ENCODE data around the gene GABBR2.

Gene GABBR2

GRCh38 chr9:98607152-98607551 is 101.6 kb downstream of the GABBR2 start:
- no peaks in the 10 kb centered on the region for H3K9me3 Mint-ChIP-seq
- DNase-seq: no peak
- peaks cover 27% of the 10 kb centered on the region for H3K4me1 Mint-ChIP-seq

GRCh38 chr9:98606730-98607129 is 102.0 kb downstream of the GABBR2 start:
- peaks cover 25% of the 10 kb centered on the region for H3K4me1 Mint-ChIP-seq
- no peak overlapping the region for H3K4me3 Mint-ChIP-seq
- TF ChIP-seq CTCF (IDR thresholded peaks at IDR 0.05): no peak
- no peaks in the 10 kb centered on the region for H3K36me3 Mint-ChIP-seq (ENCODE audit: low read depth)
- no peak overlapping the region for H3K27ac Mint-ChIP-seq
- DNase-seq: no peak
- H3K9me3 Mint-ChIP-seq: no peaks in the 10 kb centered on the region
- peaks cover 13% of the 10 kb centered on the region for H3K27me3 Mint-ChIP-seq (ENCODE audit: low read depth, poor library complexity)

More at GRCh38 chr9:98607152-98607551, 101.6 kb downstream of the GABBR2 start:
- Mint-ChIP-seq H3K36me3 (ENCODE audit: low read depth) (no peaks in the 10 kb centered on the region), H3K27me3 (ENCODE audit: low read depth, poor library complexity) (peaks cover 13% of the 10 kb centered on the region), H3K27ac (no peak overlapping the region), H3K4me3 (no peak overlapping the region)
- no peak for TF ChIP-seq CTCF (IDR thresholded peaks at IDR 0.05)

- Mint-ChIP-seq H3K27ac (no peak overlapping the region), H3K36me3 (ENCODE audit: low read depth) (no peaks in the 10 kb centered on the region), H3K9me3 (no peaks in the 10 kb centered on the region), H3K4me1 (peaks cover 13% of the 10 kb centered on the region), H3K4me3 (no peak overlapping the region), H3K27me3 (ENCODE audit: low read depth, poor library complexity) (peaks cover 16% of the 10 kb centered on the region)
- DNase-seq: no peak
- no peak for TF ChIP-seq CTCF (IDR thresholded peaks at IDR 0.05)
These were observed 103.6 kb downstream of the GABBR2 start for GRCh38 chr9:98605116-98605515.

- H3K27me3 Mint-ChIP-seq (ENCODE audit: low read depth, poor library complexity): peaks cover 20% of the 10 kb centered on the region
- no peak for DNase-seq
- H3K27ac Mint-ChIP-seq: no peak overlapping the region
These were observed 104.8 kb downstream of the GABBR2 start for GRCh38 chr9:98603821-98604383.

GRCh38 chr9:98602839-98603500 is 105.8 kb downstream of the GABBR2 start:
- DNase-seq: no peak
- H3K27me3 Mint-ChIP-seq (ENCODE audit: low read depth, poor library complexity): peaks cover 22% of the 10 kb centered on the region
- no peak overlapping the region for H3K4me3 Mint-ChIP-seq
- H3K27ac Mint-ChIP-seq: no peak overlapping the region
- no peaks in the 10 kb centered on the region for H3K36me3 Mint-ChIP-seq (ENCODE audit: low read depth)
- no peaks in the 10 kb centered on the region for H3K9me3 Mint-ChIP-seq
- peaks cover 18% of the 10 kb centered on the region for H3K4me1 Mint-ChIP-seq
- no peak for TF ChIP-seq CTCF (IDR thresholded peaks at IDR 0.05)

More at GRCh38 chr9:98603821-98604383, 104.8 kb downstream of the GABBR2 start:
- Mint-ChIP-seq H3K9me3 (no peaks in the 10 kb centered on the region), H3K4me1 (peaks cover 18% of the 10 kb centered on the region), H3K36me3 (ENCODE audit: low read depth) (no peaks in the 10 kb centered on the region), H3K4me3 (no peak overlapping the region)
- no peak for TF ChIP-seq CTCF (IDR thresholded peaks at IDR 0.05)

GRCh38 chr9:98600631-98601030 is 108.1 kb downstream of the GABBR2 start:
- peak overlapping the region; percentile 39 for H3K27ac Mint-ChIP-seq

More at GRCh38 chr9:98600631-98601030, 108.1 kb downstream of the GABBR2 start:
- peaks cover 18% of the 10 kb centered on the region for H3K4me1 Mint-ChIP-seq
- H3K4me3 Mint-ChIP-seq: no peak overlapping the region
- H3K27me3 Mint-ChIP-seq (ENCODE audit: low read depth, poor library complexity): peaks cover 30% of the 10 kb centered on the region
- no peaks in the 10 kb centered on the region for H3K36me3 Mint-ChIP-seq (ENCODE audit: low read depth)
- H3K9me3 Mint-ChIP-seq: no peaks in the 10 kb centered on the region
- no peak for DNase-seq
- TF ChIP-seq CTCF (IDR thresholded peaks at IDR 0.05): no peak

All from nephron progenitor cell (in vitro differentiated cells).